GM12875 (cell line): Measurements from ENCODE around the gene TPSG1.

Experiments used
- H3K4me3 ChIP-seq: one replicate; pipeline ENCODE4 v1.5.1; 2011; ENCODE audit warnings: low read depth, low read length, control low read depth
- TF ChIP-seq, protein P1 (sequence below): IDR thresholded peaks from 2 replicates; pipeline ENCODE4 v1.5.1; 2011; ENCODE audit warnings: low read depth, mild to moderate bottlenecking, control low read depth, inconsistent platforms, low read length, moderate library complexity, borderline replicate concordance; ENCODE audit not compliant: insufficient read depth

TPSG1 gene

DNA sequence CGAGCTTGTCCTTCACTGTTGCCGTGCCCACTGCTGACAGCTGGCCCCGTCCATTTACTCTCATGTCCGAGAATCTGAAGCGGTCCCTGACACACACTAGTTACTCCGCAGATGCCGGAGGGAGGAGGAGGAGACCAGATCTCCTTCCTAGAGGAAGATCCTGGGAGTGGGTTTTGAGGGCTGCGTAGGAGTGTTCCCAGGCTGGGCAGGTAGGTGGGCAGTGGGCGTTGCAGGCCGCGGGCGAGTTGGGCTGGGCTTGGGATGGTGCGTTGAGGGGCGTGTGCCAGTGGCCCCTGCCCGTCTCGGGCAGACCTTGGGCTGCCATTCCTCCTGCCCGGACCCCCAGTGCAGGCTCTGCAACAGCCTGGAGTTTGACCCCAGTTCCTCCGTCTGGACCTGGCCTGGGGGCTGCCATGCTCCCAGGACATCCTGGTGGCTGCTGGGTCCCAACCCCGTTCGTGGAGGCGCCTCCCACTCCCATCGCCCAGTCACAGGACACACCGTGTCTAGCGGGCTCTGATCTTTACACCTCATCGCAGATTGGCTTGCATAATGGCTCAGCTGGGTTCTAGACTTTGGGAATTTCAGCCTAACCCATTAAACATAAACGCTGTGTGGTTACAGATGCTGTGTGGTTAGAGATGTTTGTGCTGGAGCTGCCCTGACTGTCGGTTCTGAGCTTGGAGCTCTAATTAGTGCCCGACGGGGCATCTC, 49.3 kb downstream of the TPSG1 start:
- TF ChIP-seq, protein P1, sequence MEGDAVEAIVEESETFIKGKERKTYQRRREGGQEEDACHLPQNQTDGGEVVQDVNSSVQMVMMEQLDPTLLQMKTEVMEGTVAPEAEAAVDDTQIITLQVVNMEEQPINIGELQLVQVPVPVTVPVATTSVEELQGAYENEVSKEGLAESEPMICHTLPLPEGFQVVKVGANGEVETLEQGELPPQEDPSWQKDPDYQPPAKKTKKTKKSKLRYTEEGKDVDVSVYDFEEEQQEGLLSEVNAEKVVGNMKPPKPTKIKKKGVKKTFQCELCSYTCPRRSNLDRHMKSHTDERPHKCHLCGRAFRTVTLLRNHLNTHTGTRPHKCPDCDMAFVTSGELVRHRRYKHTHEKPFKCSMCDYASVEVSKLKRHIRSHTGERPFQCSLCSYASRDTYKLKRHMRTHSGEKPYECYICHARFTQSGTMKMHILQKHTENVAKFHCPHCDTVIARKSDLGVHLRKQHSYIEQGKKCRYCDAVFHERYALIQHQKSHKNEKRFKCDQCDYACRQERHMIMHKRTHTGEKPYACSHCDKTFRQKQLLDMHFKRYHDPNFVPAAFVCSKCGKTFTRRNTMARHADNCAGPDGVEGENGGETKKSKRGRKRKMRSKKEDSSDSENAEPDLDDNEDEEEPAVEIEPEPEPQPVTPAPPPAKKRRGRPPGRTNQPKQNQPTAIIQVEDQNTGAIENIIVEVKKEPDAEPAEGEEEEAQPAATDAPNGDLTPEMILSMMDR = no peak
- no peak overlapping the region for H3K4me3 ChIP-seq

DNA sequence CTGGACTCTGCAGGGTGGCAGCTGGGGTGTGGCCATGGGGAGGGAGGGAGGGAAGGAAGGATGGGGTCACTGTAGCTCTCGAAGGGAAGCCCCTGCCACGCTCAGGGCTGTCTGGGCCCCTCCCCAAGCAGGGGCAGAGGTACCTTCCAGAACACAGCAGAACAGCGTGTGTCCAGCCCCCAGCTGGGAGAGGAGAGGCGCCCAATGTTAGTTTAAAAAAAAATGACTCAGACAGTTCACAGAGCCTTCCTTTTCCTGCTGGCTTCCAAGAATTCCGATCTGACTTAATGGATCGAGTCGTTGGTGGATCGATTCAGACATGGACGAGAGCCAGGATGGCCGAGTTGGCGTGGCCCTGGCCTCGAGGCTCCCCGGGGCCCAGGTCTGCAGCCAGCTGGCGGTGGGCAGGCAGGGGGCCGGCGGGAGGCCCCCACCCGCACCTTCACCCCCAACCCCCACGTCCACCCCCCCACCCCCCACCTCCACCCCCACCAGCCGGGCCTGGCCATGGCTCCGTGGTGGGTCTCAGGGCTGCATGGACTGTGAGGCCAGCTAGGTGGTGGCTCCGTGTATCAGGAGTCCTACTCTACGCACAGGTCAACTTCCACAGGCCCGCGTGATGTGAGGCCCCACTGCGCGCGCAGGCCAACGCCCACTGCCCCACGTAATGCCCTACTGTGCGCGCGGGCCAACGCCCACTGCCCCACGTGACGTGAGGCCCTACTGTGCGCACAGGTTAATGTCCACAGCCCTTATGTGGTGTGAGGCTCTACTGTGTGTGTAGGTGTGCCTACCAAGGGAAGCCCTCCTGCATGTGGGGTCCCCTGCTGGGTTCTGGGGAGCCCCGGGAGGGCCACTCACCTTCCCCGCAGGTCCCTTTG, 50.4 kb downstream of the TPSG1 start:
- TF ChIP-seq, protein P1 = no peak

DNA sequence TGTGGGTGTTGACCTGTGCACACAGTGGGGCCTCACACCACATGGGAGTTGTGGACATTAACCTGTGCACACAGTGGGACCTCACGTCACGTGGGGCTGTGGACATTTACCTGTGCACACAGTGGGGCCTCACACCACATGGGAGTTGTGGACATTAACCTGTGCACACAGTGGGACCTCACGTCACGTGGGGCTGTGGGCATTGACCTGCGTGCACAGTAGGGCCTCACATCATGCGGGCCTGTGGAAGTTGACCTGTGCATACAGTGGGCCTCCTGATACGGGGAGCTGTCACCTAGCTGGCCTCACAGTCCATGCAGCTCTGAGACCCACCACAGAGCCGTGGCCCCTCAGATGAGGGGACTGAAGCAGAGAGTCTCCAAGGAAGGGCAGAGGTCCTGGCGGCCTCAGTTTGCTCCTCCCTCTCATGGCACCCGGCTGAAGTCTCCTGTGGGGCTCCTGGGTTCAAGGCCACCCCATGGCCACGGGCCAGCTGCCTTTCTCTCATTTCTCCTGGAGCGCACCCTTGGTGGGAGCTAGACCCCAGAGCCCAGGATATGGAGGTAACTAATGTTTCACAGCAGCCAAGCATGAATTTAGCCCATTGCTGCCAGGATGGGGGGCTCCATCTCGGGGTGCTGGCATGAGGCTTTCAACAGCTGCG, 51.1 kb downstream of the TPSG1 start:
- TF ChIP-seq, protein P1 = no peak
- H3K4me3 ChIP-seq = no peak overlapping the region

More for the DNA sequence above, 50.4 kb downstream of the TPSG1 start:
- H3K4me3 ChIP-seq = no peak overlapping the region

DNA sequence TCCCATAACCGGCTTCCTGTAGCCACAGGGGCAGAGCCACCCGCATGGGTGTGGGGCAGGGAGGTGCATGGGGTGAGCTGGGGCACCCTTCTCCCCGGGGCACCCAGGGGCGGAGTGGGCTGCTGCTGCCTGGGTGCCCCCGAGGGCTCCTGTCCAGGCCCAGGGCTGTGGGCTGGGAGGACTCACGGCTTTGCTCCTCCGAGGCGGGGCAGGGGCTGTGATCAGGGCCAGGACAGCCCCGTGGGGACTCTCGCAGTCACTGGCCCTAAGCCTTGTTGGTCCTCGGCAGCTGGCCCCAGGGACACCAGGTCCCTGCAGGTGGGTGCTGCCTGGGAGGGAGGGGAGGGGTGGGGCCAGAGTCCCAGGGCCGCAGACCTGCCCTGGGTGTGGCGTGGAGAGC, 52.4 kb downstream of the TPSG1 start:
- no peak overlapping the region for H3K4me3 ChIP-seq
- TF ChIP-seq, protein P1 = no peak

DNA sequence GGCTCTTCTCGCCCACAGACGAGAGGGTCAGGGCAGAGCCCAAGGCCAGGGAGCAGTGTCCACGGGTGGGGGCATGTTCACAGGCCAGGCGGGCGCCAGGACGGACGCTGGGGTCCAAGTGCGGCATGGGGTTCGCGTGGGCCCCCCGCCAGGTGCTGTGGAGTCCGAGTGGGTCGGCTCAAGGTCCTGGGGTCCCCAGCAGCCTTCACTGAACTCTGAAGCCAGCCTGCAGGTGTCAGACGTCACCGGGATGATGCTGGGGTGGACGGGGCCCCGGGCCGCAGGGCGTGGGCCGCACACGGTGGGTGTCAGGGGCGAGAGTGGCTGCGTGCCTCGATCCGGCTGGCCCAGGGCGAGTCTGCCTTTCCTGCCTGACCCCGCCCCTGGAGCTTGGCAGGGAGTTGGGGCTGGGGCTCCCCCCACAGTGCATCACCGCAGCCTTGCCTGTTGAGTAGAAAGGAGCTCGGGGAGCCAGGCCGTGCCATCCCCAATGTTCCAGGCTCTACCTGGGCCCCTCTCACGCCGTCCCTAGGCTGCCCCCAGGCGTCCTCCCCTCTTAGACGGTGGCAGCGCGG, 53.1 kb downstream of the TPSG1 start:
- TF ChIP-seq, protein P1 = no peak

More for the DNA sequence above, 53.1 kb downstream of the TPSG1 start:
- H3K4me3 ChIP-seq = no peak overlapping the region
